Esophagus muscularis mucosa (tissue), 4 donors: Measurements from ENCODE around the gene HIVEP1.

Experiments
- EP300 ChIP-seq: sonication (generic); formaldehyde crosslinking; IDR thresholded peaks from one replicate; pipeline ENCODE4 v1.6.1; 2017; ENCODE audit warnings: antibody characterized with exemption
- POLR2A ChIP-seq: fragments of 450-650 bp; IDR thresholded peaks from one replicate; pipeline ENCODE4 v1.6.1; 2017; ENCODE audit warnings: antibody characterized with exemption, moderate library complexity, mild to moderate bottlenecking, low read depth
- POLR2AphosphoS5 ChIP-seq, 2 donors: sonication (generic); formaldehyde crosslinking; IDR thresholded peaks; one replicate each; pipeline ENCODE4 v1.6.1; 2017; ENCODE audit warnings: antibody characterized with exemption in 2 of 2
- TF ChIP-seq, protein P1 (sequence below), 3 experiments: fragments of 200-600 bp in 2 of 3; fragments of 450-650 bp in 1 of 3; sonication (generic) in 2 of 3; IDR thresholded peaks; one replicate each; pipeline ENCODE4 v1.5.1; 2017 to 2019; ENCODE audit warnings: antibody characterized with exemption in 3 of 3, mild to moderate bottlenecking in 2 of 3, moderate library complexity in 1 of 3

DNA sequence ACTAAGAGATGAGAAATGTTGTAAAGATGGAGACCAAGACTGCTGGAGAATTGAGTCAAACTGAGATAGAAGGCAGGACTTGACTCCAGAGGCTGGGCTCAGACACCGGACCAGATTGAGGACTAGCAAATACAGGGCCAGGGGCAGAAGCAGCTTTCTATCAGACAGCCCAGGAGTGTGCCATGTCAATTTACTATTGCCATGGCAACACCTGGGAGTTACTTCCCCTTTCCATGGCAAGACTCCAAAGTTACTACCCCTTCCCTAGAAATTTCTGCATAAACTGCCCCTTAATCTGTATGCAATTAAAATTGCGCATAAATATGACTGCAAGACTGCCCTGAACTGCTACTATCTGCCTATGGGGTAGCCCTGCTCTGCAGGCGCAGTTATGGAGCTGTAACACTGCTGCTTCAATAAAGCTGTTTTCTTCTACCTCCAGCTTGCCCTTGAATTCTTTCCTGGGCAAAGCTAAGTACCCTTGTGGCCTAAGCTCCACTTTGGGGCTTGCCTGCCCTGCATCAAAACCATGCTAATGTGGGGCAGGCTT is 188.0 kb downstream of the HIVEP1 start:
- TF ChIP-seq, protein P1, sequence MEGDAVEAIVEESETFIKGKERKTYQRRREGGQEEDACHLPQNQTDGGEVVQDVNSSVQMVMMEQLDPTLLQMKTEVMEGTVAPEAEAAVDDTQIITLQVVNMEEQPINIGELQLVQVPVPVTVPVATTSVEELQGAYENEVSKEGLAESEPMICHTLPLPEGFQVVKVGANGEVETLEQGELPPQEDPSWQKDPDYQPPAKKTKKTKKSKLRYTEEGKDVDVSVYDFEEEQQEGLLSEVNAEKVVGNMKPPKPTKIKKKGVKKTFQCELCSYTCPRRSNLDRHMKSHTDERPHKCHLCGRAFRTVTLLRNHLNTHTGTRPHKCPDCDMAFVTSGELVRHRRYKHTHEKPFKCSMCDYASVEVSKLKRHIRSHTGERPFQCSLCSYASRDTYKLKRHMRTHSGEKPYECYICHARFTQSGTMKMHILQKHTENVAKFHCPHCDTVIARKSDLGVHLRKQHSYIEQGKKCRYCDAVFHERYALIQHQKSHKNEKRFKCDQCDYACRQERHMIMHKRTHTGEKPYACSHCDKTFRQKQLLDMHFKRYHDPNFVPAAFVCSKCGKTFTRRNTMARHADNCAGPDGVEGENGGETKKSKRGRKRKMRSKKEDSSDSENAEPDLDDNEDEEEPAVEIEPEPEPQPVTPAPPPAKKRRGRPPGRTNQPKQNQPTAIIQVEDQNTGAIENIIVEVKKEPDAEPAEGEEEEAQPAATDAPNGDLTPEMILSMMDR (IDR thresholded peaks at IDR 0.05), result no peak
- TF ChIP-seq POLR2AphosphoS5 (IDR thresholded peaks at IDR 0.05) (no peak), POLR2A (no peak), EP300 (no peak)
